ENCODE data around the gene MDGA2.
"Not testable (repeated sequence)": the region's sequence is repeated elsewhere in the genome, so short reads cannot be mapped to it uniquely, and the experiment has no call there.

MDGA2 gene

GRCh38 chr14:47322751-47323150 lies 352.7 kb downstream of the MDGA2 start:
- no peak for DNase-seq

GRCh38 chr14:47302121-47302520 lies 373.3 kb downstream of the MDGA2 start:
- DNase-seq = no peak

- no peak for DNase-seq
Measured at GRCh38 chr14:47300796-47301195, 374.6 kb downstream of the MDGA2 start.

- DNase-seq = no peak
Measured at GRCh38 chr14:47297374-47297773, 378.0 kb downstream of the MDGA2 start.

GRCh38 chr14:47284283-47284682 lies 391.1 kb downstream of the MDGA2 start:
- DNase-seq = no peak

DNA sequence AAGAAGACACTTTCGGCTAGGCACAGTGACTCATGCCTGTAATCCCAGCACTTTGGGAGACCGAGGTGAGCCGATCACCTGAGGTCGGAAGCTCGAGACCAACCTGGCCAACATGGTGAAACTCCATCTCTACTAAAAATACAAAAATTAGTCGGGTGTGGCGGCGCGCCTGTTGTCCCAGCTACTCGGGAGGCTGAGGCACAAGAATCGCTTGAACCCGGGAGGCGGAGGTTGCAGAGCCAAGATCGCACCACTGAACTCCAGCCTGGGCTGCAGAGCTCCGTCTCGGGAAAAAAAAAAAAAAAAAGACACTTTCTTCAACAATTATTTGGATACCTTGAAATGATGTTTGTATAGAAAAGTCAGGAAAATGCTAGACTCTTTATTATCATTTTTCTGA lies 393.6 kb downstream of the MDGA2 start:
- not testable (repeated sequence) for DNase-seq

GRCh38 chr14:47278233-47278842 lies 397.1 kb downstream of the MDGA2 start:
- DNase-seq = no peak

DNA sequence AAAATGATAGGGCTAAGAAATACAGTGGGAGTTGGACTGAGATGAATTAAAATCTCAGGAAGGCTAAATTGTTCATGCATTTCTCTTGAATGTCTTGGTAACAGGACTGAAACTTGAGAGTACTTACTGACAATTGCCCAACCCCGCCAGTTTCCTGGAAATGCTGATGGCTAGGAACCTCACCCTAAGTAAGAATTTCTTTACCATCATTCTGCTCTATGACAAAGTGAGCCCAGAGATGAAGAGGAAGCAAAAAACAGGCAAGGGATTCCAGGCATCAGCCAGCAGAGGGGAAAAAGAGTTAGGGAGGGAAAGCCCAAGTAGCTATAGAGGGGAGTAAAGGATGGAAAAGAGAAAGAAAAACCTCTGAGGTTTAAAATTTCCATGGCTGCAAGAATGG lies 397.7 kb downstream of the MDGA2 start:
- no peak for DNase-seq

DNA sequence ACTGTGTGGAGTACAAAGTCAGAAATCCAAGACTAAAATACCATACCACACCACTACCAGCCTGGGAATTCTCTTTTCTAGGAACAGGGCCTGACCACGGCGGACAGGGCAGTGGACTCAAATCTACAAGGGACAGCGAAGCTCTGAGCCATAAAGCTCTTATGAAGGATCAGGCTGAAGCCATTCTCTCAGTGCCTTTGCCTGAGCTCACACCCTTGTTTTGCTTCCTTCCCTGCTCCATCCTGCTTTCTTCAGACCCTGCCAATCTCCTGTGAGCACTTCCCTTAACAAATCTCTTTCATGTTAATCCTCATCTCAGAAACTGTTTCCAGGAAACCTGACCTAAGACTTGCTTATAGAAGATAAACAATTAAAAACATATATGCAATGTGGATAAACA lies 398.5 kb downstream of the MDGA2 start:
- no peak for DNase-seq

DNA sequence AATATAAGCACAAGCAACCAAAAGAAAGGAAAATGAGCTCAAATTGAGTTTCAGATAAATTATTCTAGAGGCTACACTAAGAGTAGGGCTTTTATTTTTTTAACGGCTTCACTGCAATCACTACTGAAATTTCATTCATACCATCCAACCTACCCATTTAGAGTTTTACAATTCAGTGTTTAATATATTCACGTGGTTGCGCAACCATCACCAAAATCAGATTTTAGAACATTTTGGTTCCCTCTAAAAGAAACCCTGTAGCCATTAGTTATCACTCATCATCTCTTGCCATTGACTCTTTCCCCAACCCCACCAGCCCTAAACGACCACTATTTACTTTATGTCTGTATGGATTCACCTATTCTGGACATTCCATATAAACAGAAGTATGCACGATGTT lies 401.5 kb downstream of the MDGA2 start:
- no peak for DNase-seq

- DNase-seq = no peak
Measured at GRCh38 chr14:47270715-47271114, 404.7 kb downstream of the MDGA2 start.

DNA sequence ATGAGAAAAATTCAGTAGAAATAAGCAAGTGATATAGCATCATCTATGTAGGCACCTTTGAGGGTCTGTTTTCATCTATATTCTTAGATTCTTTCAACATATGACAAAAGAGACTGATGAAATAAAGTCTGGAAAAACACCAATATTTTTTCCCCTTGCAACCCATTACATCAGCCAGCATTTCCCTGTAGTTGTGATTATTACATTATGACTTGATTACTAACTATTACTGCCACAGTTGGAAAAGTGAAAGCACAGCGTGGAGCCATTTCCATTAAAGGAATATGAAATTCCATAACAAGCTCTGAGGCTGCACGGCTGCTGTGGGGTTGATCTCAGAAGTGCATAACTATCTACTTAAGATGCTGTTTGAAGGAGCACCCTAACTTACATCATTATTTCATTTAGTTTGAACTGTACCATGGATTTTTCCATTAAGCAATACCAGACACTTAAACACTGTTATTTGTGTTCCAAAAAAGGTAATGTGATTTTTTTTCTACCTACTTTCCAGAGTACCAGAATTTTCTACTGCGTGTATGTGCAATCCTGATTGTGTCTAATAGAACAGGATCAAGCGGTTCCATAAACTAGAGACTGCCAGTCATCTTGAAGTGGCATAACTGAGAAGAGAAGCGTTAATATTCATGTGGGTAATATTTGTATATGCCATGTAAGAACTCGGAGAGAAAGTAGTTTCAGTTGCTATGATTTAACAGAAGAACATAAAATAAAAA lies 405.5 kb downstream of the MDGA2 start:
- DNase-seq = no peak

GRCh38 chr14:47264842-47265241 lies 410.6 kb downstream of the MDGA2 start:
- DNase-seq = no peak

DNA sequence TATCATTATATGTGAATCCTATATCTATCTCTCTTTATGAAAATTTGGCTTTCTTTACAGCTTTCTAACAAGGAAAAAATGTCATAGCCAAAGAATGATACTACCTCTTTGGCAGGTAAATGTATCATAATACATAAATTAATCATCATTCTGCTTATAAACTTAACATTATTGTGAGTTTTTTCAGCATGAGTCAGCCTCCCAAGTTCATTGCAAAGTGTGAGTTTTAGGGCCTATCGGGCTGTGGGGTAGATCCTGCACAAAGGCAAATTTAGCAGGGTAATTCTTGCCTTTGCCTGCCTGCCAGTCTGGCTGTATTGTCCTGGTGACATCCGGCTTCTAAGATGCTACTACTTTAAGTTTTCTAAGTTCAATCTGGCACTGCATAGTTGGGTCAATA lies 412.6 kb downstream of the MDGA2 start:
- DNase-seq = no peak

- no peak for DNase-seq
Measured at GRCh38 chr14:47261350-47261749, 414.1 kb downstream of the MDGA2 start.

DNA sequence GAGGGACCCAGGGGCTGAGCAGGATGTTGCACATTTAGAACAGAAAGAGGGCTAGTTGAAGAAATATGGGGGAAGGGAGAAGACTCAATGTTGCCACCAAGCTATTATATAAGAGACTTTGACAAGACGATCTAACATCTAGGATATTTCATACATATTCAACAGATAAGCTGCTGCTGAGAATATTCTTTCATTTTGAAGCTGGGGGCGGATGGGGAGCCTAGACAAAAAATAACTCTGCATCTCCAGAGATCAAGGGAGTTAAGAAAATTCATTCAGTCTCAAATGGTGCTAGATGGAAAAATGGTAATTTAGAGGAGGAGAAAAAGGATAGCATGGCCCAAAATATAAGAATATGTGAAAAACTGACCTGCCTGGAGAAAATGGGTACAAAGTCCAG lies 415.6 kb downstream of the MDGA2 start:
- no peak for DNase-seq

- DNase-seq = no peak
Measured at GRCh38 chr14:47257013-47257412, 418.4 kb downstream of the MDGA2 start.

GRCh38 chr14:47252802-47253201 lies 422.6 kb downstream of the MDGA2 start:
- DNase-seq = no peak

DNA sequence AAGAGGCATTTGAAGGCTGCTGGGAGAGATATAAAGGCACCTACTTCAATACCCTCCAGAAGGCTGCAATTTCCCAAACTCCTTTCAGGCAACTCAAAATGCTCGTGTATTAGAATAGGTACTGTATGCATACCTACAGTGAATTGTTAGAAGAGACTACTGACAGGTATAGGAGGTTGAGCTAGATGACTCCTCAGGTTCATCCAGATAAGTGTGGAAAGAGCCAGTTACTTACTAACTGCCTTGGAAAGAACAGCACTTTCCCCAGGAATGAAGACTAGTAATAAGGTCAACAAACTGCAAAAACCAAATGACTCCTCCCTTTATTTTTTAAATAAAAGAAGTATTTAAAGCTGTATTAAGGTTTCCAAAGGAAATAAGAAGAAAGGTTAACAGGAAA lies 429.0 kb downstream of the MDGA2 start:
- no peak for DNase-seq

DNA sequence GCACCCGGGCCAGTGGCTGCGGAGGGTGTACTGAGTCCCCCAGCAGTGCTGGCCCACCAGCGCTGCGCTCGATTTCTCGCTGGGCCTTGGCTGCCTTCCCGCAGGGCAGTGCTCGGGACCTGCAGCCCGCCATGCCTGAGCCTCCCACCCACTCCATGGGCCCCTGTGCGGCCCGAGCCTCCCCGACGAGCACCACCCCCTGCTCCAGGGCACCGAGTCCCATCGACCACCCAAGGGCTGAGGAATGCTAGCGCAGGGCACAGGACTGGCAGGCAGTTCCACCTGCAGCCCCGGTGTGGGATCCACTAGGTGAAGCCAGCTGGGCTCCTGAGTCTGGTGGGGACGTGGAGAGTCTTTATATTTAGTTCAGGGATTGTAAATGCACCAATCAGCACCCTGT lies 432.8 kb downstream of the MDGA2 start:
- not testable (repeated sequence) for DNase-seq

GRCh38 chr14:47240748-47241437 lies 434.5 kb downstream of the MDGA2 start:
- DNase-seq = no peak

DNA sequence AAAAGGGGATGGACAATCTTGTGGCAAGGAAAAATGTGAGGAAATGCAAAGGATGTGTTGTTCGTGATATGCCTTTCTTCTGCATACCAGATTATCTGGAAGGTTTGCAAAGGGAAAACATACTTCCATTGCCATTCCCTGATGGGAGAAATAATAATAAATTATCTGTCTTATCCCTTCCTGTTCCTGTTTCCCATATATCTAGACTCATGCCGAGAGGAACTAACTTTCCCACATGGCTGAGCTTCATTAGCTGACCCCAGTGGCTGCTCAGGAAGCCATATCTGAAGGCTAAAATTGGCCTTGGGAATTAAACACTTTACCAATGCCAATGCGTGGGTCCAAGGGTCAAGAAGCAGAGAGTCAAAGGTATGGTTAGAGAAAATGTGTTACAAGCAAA lies 439.8 kb downstream of the MDGA2 start:
- DNase-seq = no peak

- DNase-seq = no peak
Measured at GRCh38 chr14:47226877-47227520, 448.4 kb downstream of the MDGA2 start.

DNA sequence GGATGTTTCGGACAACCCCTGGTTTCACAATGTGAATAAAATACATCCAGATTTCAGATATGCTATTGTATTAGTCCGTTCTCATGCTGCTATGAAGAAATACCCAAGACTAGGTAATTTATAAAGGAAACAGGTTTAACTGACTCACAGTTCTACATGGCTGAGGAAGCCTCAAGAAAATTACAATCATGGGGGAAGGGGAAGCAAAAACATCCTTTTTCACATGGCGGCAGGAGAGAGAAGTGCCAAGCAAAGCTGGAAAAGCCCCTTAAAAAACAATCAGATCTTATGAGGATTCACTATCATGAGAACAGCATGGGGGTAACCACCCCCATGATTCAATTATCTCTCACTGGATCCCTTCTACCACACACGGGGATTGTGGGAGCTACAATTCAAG lies 451.7 kb downstream of the MDGA2 start:
- no peak for DNase-seq
